Spleen (tissue), 7 donors: ENCODE data around the gene MRPL16.

ENCODE experiments used
- POLR2A ChIP-seq, 3 donors: fragments of 450-650 bp; IDR thresholded peaks; one replicate each; pipeline ENCODE4 v1.5.1; 2017; ENCODE audit warnings: antibody characterized with exemption in 3 of 3, mild to moderate bottlenecking in 1 of 3
- POLR2AphosphoS5 ChIP-seq, 3 donors: sonication (generic); formaldehyde crosslinking; IDR thresholded peaks; one replicate each; pipeline ENCODE4 v1.5.1; 2017; ENCODE audit warnings: antibody characterized with exemption in 3 of 3
- TF ChIP-seq, protein P1 (sequence below), 11 experiments: fragments of 200-600 bp in 7 of 11; fragments of 450-650 bp in 4 of 11; sonication (generic) in 4 of 11; IDR thresholded peaks in 8 of 11; conservative IDR thresholded peaks in 3 of 11; 1 replicate in 7 of 11; 2 replicates in 4 of 11; pipeline versions ENCODE4 v1.4.0 to v1.8.0; 2016 to 2021; ENCODE audit warnings: antibody characterized with exemption in 11 of 11, inconsistent platforms in 4 of 11, mild to moderate bottlenecking in 1 of 11
- donor health status: DM: no; HTN: no; CAD: no; lungs with moderate emphysema.
- donor health status: DM: no; HTN: no; CAD: no.
- donor health status: DM: no; HTN: no; CAD: no.

DNA sequence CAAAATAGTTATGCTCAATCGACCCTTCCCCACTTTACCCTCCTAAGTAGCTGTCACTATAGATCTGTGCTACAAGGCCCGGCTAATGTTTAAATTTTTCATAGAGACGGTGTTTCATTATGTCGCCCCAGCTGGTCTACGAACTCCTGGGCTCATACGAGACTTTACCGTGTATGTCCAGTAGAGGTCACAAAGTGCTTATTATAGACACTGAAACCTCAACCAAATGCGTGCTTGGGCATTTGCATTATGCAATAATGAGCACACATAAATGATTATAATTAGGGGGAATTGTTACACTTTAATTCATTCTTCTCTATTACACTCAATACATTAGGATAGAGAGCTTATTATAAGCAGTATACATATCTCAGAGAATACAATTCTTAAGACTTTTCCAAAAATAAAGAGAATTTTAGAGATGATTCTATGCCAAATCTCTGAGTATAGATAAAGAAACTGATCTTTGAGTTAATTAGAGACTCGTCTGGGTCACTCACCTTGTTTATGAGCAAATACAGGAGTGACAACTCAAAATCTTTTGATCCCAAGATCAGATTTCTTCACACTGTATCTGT lies 12.5 kb upstream of the MRPL16 start:
- no peak for TF ChIP-seq POLR2A (IDR thresholded peaks at IDR 0.05)
- TF ChIP-seq, protein P1, sequence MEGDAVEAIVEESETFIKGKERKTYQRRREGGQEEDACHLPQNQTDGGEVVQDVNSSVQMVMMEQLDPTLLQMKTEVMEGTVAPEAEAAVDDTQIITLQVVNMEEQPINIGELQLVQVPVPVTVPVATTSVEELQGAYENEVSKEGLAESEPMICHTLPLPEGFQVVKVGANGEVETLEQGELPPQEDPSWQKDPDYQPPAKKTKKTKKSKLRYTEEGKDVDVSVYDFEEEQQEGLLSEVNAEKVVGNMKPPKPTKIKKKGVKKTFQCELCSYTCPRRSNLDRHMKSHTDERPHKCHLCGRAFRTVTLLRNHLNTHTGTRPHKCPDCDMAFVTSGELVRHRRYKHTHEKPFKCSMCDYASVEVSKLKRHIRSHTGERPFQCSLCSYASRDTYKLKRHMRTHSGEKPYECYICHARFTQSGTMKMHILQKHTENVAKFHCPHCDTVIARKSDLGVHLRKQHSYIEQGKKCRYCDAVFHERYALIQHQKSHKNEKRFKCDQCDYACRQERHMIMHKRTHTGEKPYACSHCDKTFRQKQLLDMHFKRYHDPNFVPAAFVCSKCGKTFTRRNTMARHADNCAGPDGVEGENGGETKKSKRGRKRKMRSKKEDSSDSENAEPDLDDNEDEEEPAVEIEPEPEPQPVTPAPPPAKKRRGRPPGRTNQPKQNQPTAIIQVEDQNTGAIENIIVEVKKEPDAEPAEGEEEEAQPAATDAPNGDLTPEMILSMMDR (IDR thresholded peaks at IDR 0.05 in 8 of 11, conservative IDR thresholded peaks at IDR 0.05 in 3 of 11), result peak in 10 of 11 experiments; percentile 21 to 72 (median 53)
- no peak for TF ChIP-seq POLR2AphosphoS5 (IDR thresholded peaks at IDR 0.05)
